ENCODE measurements around the gene MRLN.
"Not testable (repeated sequence)": the region's sequence is repeated elsewhere in the genome, so short reads cannot be mapped to it uniquely, and the experiment has no call there.

The MRLN gene

DNA sequence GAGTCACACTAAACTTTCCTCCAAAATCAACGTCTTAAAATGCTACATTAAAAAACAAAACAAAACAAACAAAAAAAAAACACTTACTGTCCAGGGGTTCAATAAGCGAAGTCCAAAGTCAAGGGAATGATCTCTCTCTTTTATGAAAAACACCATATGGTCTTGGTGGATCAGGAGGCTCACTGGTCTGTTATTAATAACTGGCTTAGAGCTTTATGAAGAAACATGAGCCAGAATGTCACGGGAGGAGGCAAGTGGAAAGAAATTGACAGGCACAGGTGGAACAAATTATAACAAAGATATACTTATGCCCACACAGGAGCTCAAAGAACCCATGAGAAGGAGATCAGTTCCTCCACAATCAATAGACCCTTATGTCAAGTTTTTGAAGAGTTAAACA is at the start of gene MRLN:
Gene MRLN (minus strand): TSS at position 189 of the 400 bp plus-strand sequence.
- no peak for DNase-seq

DNA sequence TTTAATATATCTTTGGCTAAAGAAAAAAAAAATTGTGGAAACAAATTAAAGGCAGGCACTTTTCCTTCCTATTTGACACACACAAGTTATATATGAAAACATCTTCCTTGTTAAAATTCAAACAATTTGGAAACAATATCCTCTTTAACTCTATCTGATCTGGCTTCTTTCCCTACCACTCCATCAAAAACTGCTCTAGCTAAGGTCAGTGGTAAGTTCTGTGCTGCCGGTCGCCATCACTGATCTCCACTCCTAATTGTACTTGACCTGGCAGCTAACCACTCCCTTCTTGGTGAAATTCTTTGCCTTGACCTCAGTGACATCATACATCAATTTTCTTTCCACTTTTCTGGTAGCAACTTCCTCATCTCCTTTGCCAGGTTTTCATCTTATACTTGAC is 47.9 kb upstream of the MRLN start:
- no peak for DNase-seq

DNA sequence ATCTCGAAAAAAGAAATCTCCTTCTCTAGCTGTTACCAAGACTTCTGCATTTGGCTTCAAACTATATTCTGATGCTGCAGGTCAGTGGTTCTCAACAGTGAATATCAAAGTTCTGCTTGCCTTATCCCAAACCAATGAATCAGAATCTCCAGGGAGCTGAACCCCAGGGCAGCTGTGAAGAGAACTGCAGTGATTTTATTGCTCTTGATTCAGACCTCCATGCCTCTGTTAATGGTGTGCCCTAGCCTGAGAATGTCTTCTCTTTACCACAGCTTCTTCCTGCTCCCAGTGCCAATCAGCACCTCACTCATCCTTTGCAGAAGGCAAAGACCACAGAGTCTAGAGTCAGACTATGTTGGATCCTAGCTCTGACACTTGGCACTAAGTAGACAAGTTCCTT is 46.2 kb upstream of the MRLN start:
- no peak for DNase-seq

DNA sequence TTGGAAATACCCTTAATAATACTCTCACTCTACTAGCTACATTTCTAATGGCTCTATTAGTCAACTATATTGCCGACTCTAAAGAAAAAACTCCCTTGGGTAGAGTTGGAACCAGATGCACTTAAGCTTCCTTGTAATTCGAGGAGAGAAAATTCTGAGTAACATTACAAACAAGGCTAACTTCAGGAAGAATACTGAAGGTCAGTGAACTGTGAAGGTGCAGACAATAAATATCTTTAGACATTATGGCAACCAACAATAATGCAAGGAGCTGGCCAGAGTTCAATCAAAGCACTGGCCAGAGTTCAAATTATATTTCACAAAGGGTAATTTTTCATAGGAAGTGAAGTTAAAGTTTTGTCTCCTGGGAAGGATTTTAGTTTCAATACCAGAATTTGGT is 40.7 kb upstream of the MRLN start:
- no peak for DNase-seq

DNA sequence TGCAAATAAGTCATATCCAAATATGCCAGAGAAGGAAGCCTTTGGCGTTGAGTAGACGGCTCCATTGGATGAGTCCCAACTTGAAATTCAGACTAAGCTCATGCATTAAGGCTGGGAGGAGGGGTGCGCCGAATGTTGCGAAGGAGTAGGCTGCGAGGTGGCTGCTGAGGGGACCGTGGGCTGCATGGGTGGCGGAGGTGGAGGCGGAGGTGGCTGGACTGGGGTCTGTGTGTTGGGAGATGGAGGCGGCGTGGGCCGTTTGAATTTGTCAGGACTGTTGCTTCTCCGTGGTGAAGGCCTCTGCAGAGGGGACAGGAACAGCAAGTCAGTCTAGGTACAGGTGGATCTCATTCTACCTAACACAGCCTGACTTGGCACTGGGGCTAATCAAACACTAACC is 39.6 kb upstream of the MRLN start:
- no peak for DNase-seq

DNA sequence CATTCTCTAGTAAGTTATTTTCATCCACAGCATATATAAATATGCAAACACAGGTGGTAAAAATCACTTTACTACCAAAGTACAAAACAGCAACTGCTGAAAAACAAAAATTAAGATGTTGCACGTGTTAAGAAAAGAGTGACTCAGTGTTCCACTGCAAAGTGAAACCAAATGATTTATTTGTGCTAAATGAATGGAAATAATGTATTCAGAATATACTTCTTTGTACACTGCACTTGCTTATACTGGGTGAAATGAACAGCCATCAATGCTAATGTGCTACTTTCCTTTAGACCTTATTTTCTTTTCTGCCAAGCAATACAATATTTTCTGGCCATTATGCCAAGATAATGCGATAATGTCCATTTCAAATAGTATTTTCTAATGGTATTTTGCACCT is 38.3 kb upstream of the MRLN start:
- DNase-seq, result no peak

DNA sequence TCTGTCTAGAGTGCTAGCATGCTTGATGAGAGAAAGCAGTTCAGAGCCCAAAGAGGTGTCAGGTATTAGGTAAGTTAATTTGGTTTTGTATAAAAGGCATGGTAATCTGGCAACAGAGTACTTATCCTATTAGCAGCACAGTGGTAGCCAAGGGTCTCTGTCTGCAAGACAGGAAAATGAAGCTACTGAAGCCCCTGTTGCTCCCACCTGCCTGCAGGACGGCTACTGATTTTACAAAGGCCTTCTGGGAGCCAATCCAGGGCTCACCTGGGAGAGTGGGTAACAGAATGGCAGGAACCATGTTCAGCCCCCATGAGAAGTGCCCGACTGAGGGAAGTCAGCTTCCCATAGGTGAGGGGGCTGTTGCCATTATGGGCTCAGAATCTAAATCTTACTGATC is 36.8 kb upstream of the MRLN start:
- not testable (repeated sequence) for DNase-seq

DNA sequence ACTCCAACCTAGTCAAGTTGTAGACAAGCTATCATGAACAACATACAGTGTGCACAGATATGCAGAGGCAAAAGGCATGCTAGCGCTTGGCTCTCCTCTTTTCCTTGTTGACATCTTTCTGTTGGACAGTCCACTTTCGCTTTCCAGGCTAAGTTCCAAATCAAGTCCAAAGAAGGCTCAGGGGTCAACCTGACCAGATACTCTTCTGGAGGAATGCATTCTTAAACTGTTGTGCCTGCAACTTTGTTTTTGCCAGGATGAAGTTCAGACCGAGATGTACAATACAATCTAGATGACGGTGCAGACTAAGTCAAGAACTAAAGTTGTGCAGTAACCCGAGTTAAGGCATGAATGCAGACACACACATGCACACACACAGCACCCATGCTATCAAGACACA is 35.7 kb upstream of the MRLN start:
- not testable (repeated sequence) for DNase-seq

DNA sequence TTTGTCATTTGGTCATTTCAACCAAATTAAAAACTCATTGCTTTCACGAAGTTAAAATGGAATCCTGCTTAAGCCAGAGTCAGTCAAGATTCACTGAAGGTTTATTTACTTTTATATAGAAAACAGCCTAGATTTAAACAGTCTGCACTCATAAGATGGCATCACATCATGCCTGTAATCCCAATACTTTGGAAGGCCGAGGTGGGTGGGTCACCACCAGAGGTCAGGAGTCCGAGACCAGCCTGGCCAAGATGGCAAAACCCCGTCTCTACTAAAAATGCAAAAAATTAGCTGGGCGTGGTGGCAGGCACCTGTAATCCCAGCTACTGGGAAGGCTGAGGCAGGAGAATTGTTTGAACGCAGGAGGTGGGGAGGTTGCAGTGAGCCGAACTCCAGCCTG is 33.8 kb upstream of the MRLN start:
- DNase-seq, result not testable (repeated sequence)

DNA sequence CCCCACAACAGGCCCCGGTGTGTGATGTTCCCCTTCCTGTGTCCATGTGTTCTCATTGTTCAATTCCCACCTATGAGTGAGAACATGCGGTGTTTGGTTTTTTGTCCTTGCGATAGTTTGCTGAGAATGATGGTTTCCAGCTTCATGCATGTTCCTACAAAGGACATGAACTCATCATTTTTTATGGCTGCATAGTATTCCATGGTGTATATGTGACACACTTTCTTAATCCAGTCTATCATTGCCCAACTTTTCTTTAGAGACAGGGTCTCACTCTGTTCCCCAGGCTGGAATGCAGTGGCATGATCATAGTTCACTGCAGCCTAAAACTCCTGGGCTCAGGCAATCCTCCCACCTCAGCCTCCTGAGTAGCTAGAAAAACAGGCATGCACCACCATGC is 32.2 kb upstream of the MRLN start:
- not testable (repeated sequence) for DNase-seq

DNA sequence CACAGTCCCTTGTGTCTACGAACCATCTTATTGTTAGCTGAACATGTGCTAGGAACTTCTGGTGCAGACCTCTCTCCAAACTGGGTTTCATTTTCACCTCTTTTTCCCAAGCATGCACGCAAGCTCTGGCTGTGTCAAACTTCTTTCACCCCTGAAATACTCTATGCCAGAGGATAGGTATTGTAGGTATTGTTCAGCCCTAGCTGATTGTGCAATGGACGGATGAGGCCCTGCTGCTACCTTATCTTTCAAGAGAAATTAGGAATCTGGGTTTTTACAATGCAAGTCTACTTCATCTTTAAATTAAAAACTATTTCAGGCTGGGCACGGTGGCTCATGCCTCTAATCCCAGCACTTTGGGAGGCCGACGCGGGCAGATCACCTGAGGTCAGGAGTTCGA is 28.3 kb upstream of the MRLN start:
- DNase-seq, result no peak

DNA sequence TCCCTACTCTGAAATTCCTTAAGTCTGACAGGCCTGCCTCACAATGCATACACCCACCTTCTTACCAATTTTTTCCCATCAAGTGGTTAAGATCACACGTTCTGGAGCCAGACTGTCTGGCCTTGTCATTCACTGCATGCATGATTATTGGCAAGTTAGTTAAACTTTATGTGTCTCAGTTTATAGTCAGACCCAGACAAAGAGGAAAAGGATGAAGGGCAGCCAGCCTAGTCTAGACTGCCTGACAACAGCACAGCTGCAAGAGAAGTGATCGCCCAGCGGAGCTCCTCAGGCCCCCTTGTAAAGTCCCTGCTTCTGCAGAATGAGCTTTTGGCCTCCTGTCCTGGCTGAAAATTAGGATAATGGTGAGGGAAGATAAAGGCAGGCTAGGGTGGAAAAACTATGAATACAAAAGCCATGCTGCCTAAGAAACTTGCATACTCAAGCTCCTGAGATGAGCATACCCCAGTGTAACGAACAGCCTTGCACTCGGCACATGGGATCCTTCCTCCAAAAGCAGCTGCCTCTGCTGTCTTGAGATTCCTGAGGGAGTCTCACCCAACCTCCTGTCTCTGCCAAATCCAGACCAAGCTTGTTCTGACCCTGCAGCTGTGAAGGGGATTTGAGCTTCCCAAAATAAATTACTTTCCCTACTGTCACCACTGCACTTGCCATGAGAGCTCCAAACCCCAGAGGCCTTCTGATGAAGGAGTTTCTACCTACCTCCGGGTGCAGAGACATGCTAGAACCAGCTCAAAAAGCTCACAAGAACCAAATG is 26.7 kb upstream of the MRLN start:
- DNase-seq, result no peak

DNA sequence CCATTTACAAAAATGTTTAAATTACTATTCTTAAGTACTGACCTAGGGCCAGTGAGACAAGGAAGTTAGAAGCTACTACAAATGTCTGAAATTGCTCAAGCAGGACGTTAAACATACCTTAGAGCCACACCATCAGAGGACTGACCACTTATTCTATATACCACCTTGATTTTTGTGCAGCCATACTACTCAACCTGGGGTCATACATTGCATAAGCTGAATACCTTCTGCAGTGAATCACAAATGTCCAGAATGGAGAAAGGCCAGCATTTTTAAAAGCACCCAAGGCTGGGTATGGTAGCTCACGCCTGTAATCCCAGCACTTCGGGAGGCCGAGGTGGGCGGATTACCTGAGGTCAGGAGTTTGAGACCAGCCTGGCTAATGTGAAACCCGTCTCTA is 21.2 kb upstream of the MRLN start:
- DNase-seq, result no peak

DNA sequence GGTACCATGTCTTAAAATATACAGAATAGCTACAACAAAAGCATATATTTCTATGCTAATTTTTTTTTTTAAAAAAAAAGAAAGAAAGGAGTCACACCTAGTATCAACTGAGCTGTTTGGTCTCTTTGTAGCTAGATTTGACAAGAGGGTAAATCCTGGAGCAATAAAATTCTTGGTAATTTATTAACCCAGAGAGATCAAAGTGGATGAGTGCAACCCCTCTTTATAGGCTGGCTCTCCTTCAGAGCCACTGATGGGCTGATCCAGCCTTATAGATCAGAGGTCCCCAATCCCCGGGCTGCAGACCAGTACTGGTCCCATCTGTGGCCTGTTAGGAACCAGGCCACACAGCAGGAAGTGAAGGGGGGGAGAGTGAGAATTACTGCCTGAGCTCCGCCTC is 19.8 kb upstream of the MRLN start:
- DNase-seq, result no peak

DNA sequence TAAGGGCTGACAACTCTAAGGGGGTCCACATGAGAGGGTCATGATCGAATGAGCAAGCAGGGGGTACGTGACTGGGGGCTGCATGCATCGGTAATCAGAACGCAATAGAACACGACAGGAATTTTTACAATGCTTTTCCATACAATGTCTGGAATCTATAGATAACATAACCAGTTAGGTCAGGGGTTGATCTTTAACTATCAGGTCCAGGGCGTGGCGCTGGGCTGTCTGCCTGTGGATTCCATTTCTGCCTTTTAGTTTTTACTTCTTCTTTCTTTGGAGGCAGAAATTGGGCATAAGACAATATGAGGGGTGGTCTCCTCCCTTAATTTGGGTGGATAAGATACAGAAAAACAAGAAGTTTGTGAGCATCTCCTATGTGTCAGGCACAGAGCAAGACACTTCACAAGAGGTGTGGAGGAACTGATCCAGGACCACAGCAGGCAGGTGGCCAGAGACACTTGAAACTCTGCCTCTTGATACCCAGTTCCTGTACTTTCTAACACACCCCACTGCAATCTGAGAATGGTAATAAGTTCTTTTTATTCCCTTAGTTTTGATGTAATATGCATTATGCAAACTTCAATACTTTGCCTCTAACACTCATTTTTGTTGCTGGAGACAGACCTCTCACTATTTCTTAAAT is 18.0 kb upstream of the MRLN start:
- DNase-seq, result no peak

DNA sequence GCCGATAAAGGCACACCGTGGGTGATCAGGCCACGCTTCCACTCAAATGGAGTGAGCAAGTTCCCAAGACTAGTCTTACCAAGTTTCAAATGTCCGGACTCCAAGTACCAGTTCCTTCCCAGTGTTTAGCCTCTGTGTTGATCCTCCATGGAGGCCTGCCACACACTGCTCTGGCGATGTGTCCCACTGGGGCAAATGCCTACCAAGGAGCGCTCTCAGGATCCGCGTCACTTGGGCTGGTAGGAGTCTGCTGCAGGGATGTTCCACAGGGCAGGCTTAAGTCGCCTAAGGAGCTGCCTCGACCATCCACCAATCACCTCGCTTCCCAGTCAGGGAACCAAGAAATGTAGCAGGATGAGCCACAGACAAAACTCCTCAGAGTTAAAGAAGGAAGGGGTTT is 17.4 kb upstream of the MRLN start:
- no peak for DNase-seq

DNA sequence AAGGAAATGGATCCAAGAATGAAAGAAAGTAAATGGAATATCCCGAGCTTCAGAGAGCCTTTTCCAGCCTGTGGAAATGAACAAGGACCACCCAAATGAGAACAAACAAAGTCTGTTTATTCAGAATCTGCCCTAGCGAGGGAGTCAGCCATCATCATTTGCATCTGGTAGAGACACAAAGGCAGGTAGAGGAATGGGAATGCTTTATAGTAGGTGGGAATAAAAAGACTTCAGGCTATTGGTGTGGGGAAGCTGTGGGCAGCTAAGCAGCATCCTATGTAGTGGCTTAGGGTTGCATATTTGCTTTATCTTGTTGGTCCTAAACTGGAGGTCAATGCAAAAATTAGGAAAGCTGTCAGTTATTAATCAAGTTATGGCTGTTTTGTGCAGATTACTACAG is 9.2 kb upstream of the MRLN start:
- DNase-seq, result no peak

DNA sequence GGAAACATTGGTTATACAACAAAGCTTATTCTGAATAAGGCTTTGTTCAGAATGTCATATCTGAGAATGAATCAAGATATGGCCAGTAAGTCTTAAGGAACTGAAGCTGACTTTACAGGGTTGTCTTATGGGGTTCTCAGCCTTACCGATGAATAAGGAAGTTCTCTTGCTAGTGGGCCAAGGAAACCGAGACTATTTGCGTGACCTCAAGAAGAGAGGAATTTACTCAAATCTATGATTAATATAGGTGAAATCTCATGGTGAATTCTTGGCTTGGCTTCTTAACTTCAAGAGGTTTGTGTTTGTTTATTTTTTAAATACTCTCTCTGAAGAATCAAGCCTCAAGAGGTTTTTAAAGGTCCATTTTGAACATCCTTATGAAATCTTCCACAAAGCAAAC is 4.7 kb upstream of the MRLN start:
- no peak for DNase-seq

DNA sequence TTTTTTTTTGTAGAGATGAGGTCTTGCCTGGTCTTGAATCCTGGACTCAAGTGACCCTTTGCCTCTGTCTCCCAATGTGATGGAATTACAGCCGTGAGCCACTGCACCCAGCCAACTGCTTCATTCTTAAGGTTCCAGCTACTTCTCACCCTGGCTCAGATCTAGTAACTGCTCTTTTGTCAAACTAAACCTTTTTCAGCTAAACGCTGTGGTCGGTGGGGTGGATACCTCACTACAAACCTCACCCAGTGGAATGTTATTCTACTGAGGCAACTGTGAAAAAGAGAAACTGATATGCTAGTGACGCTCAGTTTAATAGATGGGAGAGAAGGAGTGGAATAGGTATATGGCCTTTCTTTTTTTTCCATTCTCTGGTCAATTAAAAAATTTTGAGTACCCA is 1.7 kb upstream of the MRLN start:
- DNase-seq, result no peak

DNA sequence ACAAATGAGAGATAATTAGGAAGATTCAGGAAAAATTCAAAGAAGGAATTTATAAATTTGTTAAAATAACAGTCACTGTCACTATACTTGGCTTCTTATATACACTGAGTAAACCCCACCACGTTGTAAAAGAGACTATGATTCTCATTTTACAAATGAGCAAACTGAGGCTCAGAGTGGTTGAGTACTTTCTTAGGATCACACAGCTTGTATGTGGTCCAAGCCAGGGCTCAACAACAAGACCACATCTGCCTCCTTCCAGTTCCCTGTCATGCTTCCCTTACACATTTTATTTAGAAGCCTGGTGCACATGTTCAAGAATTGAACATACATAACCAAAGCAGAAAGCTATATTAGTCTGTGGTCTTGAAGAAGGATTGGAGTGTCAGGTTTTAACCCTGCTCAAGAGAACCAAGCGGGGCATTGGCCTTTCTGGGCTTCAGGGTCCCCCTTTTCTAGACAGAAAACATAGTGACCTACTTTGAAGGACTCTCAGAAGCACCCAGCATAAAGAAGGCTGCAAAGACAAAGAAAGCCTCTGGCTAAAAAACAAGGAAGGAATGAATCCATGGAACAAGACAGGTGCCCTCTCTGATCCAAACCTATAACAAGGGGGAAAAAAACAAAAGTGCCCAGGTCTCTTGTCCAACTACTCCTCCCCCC is 846 bp downstream of the MRLN start:
- DNase-seq, result no peak

DNA sequence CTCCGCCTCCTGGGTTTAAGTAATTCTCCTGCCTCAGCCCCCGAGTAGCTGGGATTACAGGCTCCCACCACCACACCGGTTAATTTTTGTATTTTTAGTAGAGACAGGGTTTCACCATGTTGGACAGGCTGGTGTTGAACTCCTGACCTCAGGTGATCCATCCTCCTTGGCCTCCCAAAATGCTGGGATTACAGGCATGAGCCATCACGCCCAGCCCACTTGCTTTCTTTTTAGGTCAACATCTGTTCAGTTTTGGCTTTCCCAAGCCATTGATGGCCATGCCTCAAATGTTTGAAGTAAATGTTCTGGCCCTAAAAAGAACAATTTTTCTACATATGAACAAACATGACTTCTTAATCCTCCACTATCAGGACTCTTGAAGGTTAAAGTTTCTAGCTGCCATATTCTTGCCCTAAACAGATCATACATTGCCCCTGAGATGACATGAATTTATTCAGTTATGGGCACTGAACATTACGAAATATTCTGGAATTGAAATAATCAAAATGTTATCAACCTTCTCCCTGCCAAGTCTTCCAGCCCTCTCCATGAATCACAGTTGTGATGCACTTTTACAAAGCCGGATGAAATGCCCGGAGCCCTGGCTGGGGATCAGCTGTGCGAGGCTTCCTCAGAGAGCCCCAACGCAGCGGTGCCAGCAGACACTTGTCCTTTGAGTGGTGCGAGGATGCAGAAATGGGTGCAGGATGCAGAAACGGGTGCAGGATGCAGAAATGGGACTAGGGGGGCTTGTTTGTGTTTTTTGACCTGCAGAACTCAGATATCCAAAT is 2.9 kb downstream of the MRLN start:
- DNase-seq, result no peak

DNA sequence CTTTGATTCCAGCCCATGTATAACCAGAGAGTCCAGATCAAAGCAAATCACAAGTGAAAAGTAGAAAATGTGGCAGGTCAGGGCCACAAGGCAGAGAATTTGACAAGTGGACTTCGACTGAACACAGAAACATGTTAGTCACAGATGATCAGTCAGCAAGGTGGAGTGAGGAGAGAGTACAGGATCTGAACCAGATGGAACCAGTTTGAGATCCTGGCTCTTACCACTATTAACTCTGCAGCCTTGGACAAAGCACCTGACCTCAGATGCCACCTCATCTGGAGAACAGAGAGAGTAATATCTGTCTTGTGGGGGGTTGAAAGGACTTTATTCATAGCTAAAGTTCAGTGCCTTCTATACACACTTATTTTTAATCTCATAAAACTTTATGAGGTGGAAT is 4.4 kb downstream of the MRLN start:
- no peak for DNase-seq

DNA sequence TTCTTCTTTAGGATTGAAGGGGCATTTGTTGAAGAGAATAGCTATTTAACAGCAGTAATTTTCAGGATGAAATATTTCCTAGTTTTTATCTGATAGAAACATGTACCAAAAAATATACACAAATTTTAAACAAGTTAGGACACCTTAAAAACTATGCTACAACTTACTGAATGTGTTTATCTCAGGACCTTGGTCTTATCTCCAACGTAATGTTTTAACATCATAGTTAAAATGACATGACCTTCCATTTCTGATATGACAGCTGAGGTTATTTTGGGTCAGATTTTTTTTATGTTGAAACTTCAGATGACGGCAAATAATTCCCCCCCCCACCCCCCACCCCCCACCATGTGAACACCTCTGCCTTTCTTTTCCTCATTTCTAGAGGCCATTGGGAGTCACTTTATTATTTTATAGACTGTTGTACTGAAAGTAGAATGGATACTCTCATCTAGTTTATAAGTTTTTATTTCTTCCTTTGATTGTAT is 8.0 kb downstream of the MRLN start:
- no peak for DNase-seq
